ENCODE measurements around the gene USP6. TPM values are rescaled to one million over a fixed set of nuclear protein-coding genes. Genes with fewer than 3 reads are reported as not detected.

Gene USP6
- total and polyA plus RNA-seq, 2 of the 13 experiments (the other 11 are each of a cell fraction or from before 2014, with no cell fraction given), result 0.04 TPM; not detected in 1

GRCh38 chr17:5198472-5198871, 82.6 kb downstream of the USP6 start:
- POLR2A ChIA-PET, result no interaction called here
- no peak for DNase-seq (ENCODE audit: low spot score)
- intact Hi-C loops (cut with micrococcal nuclease; ENCODE audit: unreplicated experiment), result no loop called here
- no peak overlapping the region for H3K4me3 ChIP-seq (replicated peaks in 1 of 3; ENCODE audit: insufficient read depth in 1 of 3, low read depth in 2 of 3, low read length in 3 of 3)
- no peak for ATAC-seq
- no peaks in the 10 kb centered on the region for H3K9me3 ChIP-seq (ENCODE audit: low read length)
- no peak overlapping the region for H3K27ac ChIP-seq (ENCODE audit: extremely low read length, insufficient read depth, low read length)
- H3K4me2 ChIP-seq (ENCODE audit: low read depth, low read length), result no peak overlapping the region
- H2AFZ ChIP-seq (ENCODE audit: low read length), result no peak overlapping the region
- CTCF ChIA-PET (ENCODE audit: low intra/inter-chr PET ratio, low total read pairs), result interaction anchor here (3.6 kb wide), 1 partner anchor 39 kb away, joined by 33 read pairs; no protein-coding TSS in a partner anchor
- H3K4me1 ChIP-seq (ENCODE audit: insufficient read depth, low read length), result no peaks in the 10 kb centered on the region
- no TSS peak for BruUV-seq (replicated peaks)
- no peaks in the 10 kb centered on the region for H4K20me1 ChIP-seq (ENCODE audit: insufficient read depth, low read length)
- no peak for FAIRE-seq
- H3K36me3 ChIP-seq (replicated peaks in 1 of 2; ENCODE audit: control insufficient read depth in 1 of 2, insufficient read depth in 2 of 2, low read length in 2 of 2), result no peaks in the 10 kb centered on the region
- in situ Hi-C loops (cut with HindIII; ENCODE audit: extremely low pct_ligation_motif_present, low pct_unique_long_range_greater_than_20kb), result no loop called here
- 76% methylated on average over 4 of the region's 7 CpGs for WGBS (ENCODE audit: low lambda C conversion rate)
- no peak overlapping the region for H3K9ac ChIP-seq (ENCODE audit: insufficient read depth, low read depth, low read length)
- H3K79me2 ChIP-seq (ENCODE audit: insufficient read depth, low read length), result no peaks in the 10 kb centered on the region
- no peaks in the 10 kb centered on the region for H3K27me3 ChIP-seq (ENCODE audit: control insufficient read depth in 1 of 2, insufficient read depth in 2 of 2, low read length in 2 of 2)
- TF ChIP-seq ZNF512 (CRISPR knock-in tag; IDR thresholded peaks at IDR 0.05) (no peak), ZBTB49 (CRISPR knock-in tag; IDR thresholded peaks at IDR 0.05; ENCODE audit: borderline replicate concordance) (no peak), ADNP (CRISPR knock-in tag; IDR thresholded peaks at IDR 0.05) (no peak), GLI4 (CRISPR knock-in tag; IDR thresholded peaks at IDR 0.05; ENCODE audit: borderline replicate concordance) (no peak), ZNF570 (CRISPR knock-in tag; IDR thresholded peaks at IDR 0.05; ENCODE audit: borderline replicate concordance) (no peak), ARID2 (CRISPR knock-in tag; IDR thresholded peaks at IDR 0.05; ENCODE audit: borderline replicate concordance) (no peak), ARNT2 (CRISPR knock-in tag; IDR thresholded peaks at IDR 0.05; ENCODE audit: low read depth) (no peak), ZNF556 (CRISPR knock-in tag; IDR thresholded peaks at IDR 0.05; ENCODE audit: borderline replicate concordance) (no peak), ATF6 (CRISPR knock-in tag; conservative IDR thresholded peaks at IDR 0.05) (no peak), TOPORS (CRISPR knock-in tag; IDR thresholded peaks at IDR 0.05) (no peak), MLLT10 (CRISPR knock-in tag; IDR thresholded peaks at IDR 0.05) (no peak), RAD51 (IDR thresholded peaks at IDR 0.05; ENCODE audit: borderline replicate concordance) (no peak), ARNTL (CRISPR knock-in tag; IDR thresholded peaks at IDR 0.05) (no peak)
- TF ChIP-seq, protein P1, sequence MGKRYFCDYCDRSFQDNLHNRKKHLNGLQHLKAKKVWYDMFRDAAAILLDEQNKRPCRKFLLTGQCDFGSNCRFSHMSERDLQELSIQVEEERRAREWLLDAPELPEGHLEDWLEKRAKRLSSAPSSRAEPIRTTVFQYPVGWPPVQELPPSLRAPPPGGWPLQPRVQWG (CRISPR knock-in tag; IDR thresholded peaks at IDR 0.05; ENCODE audit: borderline replicate concordance, low read depth), result no peak
- TF ChIP-seq, protein P2, sequence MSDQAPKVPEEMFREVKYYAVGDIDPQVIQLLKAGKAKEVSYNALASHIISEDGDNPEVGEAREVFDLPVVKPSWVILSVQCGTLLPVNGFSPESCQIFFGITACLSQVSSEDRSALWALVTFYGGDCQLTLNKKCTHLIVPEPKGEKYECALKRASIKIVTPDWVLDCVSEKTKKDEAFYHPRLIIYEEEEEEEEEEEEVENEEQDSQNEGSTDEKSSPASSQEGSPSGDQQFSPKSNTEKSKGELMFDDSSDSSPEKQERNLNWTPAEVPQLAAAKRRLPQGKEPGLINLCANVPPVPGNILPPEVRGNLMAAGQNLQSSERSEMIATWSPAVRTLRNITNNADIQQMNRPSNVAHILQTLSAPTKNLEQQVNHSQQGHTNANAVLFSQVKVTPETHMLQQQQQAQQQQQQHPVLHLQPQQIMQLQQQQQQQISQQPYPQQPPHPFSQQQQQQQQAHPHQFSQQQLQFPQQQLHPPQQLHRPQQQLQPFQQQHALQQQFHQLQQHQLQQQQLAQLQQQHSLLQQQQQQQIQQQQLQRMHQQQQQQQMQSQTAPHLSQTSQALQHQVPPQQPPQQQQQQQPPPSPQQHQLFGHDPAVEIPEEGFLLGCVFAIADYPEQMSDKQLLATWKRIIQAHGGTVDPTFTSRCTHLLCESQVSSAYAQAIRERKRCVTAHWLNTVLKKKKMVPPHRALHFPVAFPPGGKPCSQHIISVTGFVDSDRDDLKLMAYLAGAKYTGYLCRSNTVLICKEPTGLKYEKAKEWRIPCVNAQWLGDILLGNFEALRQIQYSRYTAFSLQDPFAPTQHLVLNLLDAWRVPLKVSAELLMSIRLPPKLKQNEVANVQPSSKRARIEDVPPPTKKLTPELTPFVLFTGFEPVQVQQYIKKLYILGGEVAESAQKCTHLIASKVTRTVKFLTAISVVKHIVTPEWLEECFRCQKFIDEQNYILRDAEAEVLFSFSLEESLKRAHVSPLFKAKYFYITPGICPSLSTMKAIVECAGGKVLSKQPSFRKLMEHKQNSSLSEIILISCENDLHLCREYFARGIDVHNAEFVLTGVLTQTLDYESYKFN (CRISPR knock-in tag; conservative IDR thresholded peaks at IDR 0.05), result no peak

Measured in HepG2 (cell line).